GM19193 (cell line): ENCODE measurements around the gene HPS3.

ENCODE experiments used
- POLR2A ChIP-seq: IDR thresholded peaks from 4 replicates; pipeline ENCODE4 v1.6.1; 2011; ENCODE audit not compliant: insufficient read depth, insufficient read length; ENCODE audit errors: extremely low read depth

The HPS3 gene

DNA sequence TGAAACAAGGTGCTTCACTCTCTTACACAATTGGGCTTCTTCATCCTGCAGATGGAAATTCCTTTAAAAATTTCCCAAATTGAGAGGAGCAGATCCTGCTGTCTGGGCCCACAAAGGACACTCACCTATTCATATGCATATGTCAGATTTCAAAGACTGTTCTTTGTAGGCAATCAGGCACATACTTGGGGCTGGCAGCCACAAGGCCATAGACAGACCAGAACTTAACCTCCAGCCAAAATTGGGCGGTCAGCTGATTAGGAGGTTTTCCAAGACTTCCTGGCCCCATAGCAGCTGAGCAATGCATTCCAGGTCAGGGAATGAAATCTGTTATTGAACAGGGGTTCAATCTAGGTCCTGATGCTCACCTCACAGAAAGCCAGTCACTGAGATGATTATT is 15.0 kb upstream of the HPS3 start:
- TF ChIP-seq POLR2A = no peak

DNA sequence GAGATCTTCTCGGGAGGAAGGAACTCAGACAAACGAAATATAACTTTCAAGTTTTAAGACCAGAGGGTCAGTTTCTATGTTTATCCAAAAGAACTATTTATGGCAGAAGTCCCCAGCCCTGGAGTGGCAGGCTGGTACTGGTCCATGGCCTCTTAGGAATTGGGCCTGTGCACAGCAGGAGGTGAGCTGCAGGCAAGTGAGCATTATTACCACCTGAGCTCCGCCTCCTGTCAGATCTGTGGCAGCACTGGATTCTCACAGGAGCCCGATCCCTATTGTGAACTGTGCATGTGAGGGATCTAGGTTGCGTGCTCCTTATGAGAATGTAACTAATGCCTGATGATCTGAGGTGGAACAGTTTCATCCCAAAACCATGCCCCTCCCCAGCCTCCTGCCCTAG is 14.3 kb upstream of the HPS3 start:
- no peak for TF ChIP-seq POLR2A

DNA sequence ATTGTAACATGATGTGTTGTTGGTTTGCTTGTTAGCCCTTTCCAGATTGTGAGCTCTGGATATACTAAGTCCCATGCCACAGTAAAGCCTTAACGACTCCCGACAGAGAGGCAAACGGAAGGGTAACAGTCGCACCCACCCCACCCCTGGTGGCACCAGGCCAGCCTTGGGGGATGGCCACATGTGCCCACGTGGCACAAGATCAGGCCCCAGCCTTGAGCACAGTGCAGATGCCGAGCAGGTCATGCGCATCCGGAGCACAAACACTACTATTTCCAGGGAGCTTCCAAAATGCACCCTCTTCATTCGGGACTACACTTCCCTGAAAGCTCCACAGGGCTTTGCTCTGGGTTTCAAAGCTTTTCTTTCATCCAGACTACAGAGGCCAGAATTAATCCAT is 10.7 kb upstream of the HPS3 start:
- no peak for TF ChIP-seq POLR2A

DNA sequence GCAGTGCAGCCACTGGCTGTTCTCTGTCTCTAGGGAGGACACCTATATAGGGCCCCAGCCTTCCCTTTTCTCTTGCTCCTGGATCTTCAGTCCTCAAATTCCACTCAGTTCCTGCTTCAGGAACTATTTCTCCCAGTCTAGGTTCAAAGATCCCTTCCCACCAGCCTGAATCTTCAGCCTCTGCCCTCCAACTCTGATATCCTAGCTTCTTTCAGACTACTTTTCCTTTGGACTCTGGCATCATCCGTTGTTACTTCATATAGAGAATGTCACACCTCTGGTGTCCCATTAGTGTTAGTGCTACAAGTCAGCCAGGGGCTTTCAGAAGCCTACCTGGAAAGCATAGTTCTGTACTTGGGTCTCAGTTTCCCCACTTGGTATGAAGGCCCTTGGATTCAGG is 10.0 kb upstream of the HPS3 start:
- no peak for TF ChIP-seq POLR2A

DNA sequence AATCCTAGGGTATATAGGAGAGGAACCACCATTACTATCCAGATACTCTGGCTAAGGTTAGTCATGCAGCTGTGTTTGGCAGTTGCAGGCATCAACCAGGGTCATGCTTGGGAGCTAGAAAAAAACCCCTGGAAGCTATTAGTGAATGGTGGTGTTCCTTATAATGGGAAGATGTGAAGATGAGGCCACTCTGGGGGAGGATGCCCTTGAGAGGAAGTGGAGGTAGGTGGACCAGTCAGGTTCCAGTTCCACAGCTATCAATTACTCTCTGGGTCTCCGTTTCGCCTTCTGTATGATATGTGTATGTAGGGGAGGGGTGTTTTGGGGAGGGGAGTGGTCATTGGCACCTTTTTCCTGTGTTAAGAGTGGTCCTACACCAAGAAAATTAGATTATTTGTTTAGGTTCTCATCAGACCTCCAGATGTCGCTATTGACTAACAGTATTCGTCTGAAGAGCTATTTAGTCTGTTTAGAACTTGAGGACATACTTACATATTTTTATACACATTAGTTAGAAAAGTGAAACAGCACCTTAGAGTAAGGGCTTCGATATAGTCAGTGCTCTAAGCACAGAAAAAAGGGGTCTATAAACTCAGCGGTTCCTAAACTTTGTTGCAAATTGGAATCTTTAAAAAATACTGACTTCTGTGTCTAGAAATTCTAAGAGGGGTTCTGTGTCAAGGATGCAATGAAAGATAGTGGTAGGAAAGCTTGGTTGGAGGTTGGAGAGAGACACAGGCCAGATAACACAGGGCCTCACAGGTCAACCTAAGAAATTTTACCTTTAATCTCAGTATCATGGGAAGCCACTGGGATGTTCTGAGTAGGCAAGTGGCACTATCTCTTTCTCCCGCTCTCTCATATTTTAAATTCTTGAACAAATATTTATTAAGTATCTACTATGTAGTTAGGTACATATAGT is 9.1 kb upstream of the HPS3 start:
- no peak for TF ChIP-seq POLR2A

DNA sequence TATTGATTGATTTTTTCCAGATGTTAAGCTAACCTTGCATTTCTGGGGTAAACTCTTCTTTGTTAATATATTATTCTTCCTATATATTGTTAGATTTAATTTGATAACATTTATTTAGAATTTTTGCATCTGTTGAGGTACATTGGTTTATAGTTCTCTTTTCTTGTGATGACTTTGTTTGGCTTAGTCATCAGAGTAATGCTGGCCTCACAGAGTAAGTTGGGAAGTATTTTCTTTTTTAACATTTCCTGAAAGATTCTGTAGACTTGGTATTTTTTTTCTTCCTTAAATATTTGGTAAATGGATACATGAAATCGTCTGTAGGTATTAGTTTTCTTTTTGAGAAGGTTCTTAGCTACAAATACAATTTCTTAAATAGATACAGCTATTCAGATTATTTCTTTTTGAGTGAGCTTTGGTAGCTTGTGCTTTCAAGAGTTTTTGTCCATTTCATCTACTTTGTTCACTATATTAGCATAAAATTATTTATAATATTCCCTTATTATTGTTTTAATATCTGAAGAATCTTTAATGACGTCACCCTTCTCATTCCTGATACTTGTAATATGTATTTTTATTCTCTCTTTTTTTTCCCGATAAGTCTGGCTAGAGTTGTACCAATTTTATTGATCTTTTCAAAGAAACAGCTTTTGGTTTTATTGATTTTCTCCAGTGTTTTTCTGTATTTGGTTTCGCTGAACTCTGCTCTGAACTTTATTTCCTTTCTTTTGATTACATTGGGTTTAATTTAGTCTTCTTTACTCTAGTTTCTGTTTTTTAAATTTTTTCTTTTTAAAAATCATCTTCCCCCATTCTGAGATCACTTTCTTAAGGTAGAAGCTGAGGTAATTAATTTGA is 6.5 kb upstream of the HPS3 start:
- no peak for TF ChIP-seq POLR2A

DNA sequence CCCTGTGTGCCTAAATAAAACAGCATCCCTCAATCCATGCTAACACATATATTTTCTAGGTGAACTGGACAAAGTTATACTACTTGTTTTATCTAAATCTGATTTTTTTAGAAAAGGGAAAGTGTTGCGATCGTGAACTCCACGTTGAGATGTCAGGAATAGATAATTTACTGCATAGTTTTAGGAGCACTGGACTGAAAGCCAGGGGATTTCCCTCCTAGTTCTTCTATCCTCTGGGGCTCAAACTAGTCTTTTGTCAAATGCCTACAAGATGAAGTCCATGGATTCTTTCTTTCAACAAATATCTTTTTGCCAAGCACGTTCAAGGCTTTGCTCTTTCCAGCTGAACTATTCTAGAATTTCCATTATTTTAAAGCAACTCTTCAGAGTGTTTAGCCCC is 617 bp upstream of the HPS3 start:
- no peak for TF ChIP-seq POLR2A

DNA sequence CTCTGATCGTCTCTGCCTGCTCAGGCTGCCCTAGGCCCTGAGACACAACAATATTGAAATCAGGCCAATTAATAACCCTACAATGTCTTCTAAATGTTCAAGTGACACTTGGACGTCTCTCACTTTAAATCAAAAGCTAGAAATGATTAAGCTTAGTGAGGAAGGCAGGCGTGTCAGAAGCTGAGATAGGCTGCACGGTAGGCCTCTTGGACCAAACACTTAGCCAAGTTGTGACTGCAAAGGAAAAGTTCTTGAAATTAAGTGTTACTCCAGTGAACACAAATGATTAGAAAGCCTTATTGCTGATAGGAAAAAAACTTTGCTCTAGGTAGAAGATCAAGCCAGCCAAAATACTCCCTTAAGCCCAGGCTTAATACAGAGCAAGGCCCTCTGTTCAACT is 2.2 kb downstream of the HPS3 start:
- TF ChIP-seq POLR2A = no peak

DNA sequence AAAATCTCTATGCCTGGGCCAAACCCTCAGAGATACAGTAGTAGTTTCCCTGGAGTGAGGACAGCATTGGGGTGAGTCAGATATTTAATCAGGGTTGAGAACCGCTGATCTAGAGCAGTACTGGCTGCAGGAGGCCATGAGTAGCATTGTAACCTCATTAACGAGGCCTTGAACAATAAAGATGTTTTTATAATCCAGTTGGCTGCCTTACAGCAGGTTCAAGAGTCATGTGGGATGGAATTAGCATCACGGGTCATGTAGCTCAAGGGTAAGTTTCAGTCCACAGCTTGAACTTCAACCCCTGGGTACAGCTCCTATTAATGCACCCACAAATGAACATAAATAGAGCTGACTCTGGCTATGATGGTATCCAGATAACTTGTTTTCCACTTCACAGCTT is 5.1 kb downstream of the HPS3 start:
- TF ChIP-seq POLR2A = no peak

DNA sequence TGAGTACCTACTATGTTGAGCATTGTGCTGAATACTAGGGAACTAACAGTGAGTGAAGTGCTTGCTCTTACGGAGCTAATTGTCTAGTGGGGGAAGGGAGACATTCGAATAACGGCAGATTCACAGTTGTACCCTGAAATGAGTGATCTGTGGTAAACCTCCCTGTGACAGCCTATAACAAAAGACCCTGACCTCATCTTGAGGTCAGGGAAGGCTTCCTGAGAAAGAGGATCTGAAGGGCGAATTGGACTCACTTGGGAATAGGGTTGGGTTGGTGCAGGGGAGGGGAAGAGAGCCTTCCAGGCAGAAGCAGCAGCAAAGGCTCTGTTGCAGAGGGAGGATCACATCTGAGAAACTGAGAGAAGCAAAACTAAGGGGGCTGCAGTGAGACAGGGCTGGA is 13.2 kb downstream of the HPS3 start:
- TF ChIP-seq POLR2A = no peak

DNA sequence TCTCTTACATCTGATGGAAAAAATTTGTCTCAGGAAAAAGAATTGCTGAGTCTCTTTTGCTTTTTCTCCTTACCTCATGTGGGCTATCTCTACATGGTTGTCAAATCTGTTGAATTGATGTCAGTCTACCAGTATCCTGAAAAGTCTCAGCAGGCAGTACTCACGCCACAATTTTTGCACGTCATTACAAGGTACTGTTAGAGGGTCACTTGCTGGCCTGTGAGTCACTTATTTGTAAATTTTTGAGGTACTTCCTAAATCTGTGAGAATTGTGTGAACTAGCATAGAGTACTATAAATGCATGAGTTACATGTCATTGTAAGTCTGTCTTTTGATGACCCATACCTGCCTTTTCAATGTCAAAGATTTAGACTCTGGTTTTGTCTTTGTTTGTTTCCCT is 15.9 kb downstream of the HPS3 start:
- TF ChIP-seq POLR2A = no peak

DNA sequence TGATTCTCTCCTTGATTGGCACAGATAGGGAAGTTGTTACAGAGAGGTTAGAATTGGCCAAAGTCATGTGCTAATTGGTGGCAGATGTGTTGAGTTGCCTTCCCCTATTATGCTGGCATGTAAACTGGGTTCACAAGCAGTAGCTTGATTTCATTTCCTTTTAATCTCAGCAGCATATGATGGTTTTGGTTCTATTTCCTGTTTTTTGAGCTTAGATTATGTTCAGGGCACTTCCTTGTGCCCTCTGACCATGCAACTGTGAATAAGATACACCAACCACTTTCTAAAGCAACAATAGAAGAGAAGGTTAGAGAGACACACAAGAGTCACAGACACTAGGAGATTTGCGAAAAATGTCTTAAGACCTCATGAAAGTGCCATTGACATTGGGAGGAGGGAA is 16.5 kb downstream of the HPS3 start:
- no peak for TF ChIP-seq POLR2A

DNA sequence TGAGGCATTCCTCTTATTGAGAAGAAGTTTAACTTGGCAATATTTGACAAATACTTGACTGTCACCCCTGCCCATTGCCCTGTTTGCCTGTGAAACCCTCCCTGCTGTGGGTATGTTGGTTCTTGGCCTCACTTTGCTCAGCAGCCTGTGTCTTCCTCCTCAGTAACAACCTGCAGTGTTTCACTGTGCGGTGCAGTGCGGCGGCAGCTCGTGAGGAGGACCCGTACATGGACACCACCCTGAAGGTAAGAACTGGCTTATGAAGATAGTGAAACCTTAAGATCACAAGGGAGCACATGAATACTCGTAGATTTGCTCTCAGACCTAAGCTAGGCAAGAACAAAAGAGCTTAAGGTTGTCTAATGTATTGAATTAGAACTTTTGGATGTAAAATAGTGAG is 21.0 kb downstream of the HPS3 start:
- no peak for TF ChIP-seq POLR2A

DNA sequence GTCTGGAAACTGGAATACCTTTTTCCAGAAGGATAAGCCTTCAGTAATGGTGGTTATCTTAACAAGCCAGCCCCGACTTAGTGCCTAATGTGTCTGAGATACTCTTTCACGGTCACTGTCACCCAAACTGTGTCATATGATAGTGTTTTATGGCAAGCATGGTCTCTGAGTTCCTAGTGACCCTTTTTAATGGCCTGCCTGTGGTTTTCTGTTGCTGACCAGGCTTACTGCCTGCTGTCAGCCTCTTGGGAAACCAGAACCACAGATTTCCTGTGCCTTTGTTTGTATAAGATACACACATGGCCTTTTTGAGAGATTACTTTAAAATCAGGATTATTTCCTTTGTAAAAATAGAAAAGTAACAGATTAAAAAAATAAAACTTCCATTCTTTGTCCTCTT is 22.4 kb downstream of the HPS3 start:
- TF ChIP-seq POLR2A = no peak

DNA sequence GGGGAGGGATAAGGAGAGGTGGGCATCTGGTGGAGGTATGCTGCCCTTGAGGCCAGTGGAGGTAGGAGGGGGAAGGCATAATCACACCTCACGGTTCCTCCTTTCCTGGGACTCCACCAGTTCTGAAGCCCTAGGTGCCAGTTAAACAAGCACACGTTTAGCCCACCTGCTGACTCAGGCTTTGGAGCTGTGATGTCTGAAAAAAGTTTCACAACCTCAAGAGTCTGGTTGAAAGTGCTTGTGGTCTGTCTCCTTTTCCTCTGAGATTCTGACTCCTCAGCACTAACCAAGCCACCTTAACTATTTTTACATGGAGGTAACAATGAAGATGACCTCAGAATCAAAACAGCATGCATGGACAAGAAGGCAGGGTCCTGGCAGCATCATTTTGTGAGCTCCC is 23.0 kb downstream of the HPS3 start:
- no peak for TF ChIP-seq POLR2A

DNA sequence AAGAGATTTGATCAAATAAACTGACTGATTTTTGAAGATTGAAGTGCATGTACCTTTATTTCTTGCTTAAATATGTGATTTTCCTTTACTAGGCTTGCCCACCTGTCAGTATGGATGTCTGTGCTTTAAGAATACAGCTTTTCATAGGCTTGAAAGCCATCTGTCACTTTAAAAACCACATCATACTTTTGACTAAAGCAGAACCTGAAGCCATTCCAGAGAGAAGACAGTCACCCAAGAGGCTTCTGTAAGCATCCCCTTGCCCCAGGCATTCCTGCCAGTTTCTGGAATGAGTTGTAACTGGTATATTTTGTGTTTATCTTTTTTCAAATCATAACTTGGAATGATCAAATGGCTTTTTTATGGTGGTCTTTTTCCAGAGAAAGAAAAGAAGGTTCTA is 24.0 kb downstream of the HPS3 start:
- no peak for TF ChIP-seq POLR2A

DNA sequence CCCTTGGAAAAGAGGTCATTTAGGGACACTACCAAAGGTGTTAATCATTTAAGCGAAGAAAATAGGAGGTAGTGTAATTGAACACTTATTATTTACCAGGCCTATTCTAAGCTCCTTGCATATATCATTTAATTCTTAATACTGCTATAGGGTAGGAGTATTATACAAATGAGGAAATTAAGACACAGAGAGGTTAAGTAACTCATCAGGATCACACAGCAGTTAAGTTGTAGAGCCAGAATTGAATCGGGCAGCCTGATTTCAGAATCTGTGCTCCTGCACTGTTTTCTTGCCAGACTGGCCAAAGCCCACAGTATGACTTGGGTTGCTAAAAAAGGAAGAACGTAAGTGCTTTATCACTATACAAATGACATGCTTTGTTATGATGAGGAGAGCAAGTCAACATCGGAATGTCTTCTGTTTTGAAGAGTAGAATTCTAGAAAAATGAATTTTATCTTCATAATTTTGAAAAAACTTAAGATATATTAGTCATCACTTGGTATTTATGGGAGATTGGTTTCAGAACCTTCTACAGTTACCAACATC is 31.4 kb downstream of the HPS3 start:
- no peak for TF ChIP-seq POLR2A

DNA sequence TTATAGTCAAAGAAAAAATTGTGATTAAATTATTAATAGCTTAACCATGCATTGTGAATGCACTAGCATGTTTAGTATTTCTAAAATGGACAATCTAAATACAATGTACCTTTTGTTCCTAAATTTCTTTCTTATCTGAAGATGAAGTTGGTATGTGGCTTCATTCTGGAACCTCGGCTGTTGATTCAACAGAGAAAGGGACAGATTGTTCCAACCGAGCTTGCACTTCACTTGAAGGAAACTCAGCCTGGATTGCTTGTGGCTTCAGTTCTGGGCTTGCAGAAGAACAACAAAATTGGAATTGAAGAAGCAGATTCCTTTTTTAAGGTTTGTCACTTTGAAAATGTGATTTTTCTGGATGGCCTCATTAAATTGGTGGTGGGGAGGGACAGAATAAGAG is 32.6 kb downstream of the HPS3 start:
- TF ChIP-seq POLR2A = no peak
